Karpas-422 (cell line): ENCODE data around the gene ZNG1F. TPM values are rescaled to one million over a fixed set of nuclear protein-coding genes. Genes with fewer than 3 reads are reported as not detected.
A peak's percentile ranks its signal among the peaks of the same experiment; 100 is the strongest.
"Not testable (repeated sequence)": the region's sequence is repeated elsewhere in the genome, so short reads cannot be mapped to it uniquely, and the experiment has no call there.

ENCODE experiments used
- DNase-seq: peaks from one replicate; pipeline ENCODE4 v3.0.0-alpha.2; 2015
- H2AFZ ChIP-seq: fragments of 200-600 bp; sonication (generic); 2 replicates; pipeline ENCODE4 v1.6.1; 2014; ENCODE audit warnings: antibody characterized with exemption, low read length, mixed read lengths
- H3K27ac ChIP-seq: fragments of 200-600 bp; sonication (generic); 2 replicates; pipeline ENCODE4 v1.5.1; 2014; ENCODE audit warnings: mild to moderate bottlenecking, low read length, moderate library complexity
- H3K27me3 ChIP-seq: fragments of 200-600 bp; sonication (generic); 2 replicates; pipeline ENCODE4 v1.6.1; 2014; ENCODE audit warnings: low read length, mixed read lengths
- H3K36me3 ChIP-seq: fragments of 200-600 bp; sonication (generic); 2 replicates; pipeline ENCODE4 v1.6.1; 2014; ENCODE audit warnings: low read length, mixed read lengths; ENCODE audit not compliant: insufficient read depth
- H3K4me1 ChIP-seq: fragments of 200-600 bp; sonication (generic); 2 replicates; pipeline ENCODE4 v1.6.1; 2014; ENCODE audit warnings: mild to moderate bottlenecking, low read length, mixed read lengths
- H3K4me2 ChIP-seq: fragments of 200-600 bp; sonication (generic); 2 replicates; pipeline ENCODE4 v1.6.1; 2014; ENCODE audit warnings: low read length, low read depth, mild to moderate bottlenecking; ENCODE audit not compliant: poor library complexity, severe bottlenecking
- H3K4me3 ChIP-seq: fragments of 200-600 bp; sonication (generic); 2 replicates; pipeline ENCODE4 v1.5.1; 2014; ENCODE audit warnings: mild to moderate bottlenecking, antibody characterized with exemption, low read length, mixed read lengths
- H3K79me2 ChIP-seq: fragments of 200-600 bp; sonication (generic); 2 replicates; pipeline ENCODE4 v1.6.1; 2014; ENCODE audit warnings: mild to moderate bottlenecking, low read length, mixed read lengths
- H3K9ac ChIP-seq: fragments of 200-600 bp; sonication (generic); 2 replicates; pipeline ENCODE4 v1.6.0; 2014; ENCODE audit warnings: low read length
- H3K9me2 ChIP-seq: fragments of 200-600 bp; sonication (generic), shearing (Covaris generic); replicated peaks from 2 replicates; pipeline ENCODE4 v1.6.0; 2014; ENCODE audit warnings: mild to moderate bottlenecking, low read length, moderate library complexity; ENCODE audit not compliant: insufficient read depth
- H3K9me3 ChIP-seq: fragments of 300-700, 200-600 bp; sonication (generic); 2 replicates; pipeline ENCODE4 v1.6.1; 2014; ENCODE audit warnings: low read length, mixed read lengths
- H4K20me1 ChIP-seq: fragments of 200-600 bp; sonication (generic); 2 replicates; pipeline ENCODE4 v1.6.1; 2014; ENCODE audit warnings: mild to moderate bottlenecking, antibody characterized with exemption, low read length, low read depth; ENCODE audit not compliant: insufficient read depth
- total RNA-seq: library from RNA; depleted of rRNA; stranded (reverse); fragments of >200 nt; shearing (Covaris generic); gene quantifications from 2 replicates; pipeline ENCODE4 v1.2.3, GENCODE V29; 2014; ENCODE audit warnings: low replicate concordance; rRNA removed

Gene ZNG1F
- 8.4 and 22.4 TPM in 2 replicates for total RNA-seq

DNA sequence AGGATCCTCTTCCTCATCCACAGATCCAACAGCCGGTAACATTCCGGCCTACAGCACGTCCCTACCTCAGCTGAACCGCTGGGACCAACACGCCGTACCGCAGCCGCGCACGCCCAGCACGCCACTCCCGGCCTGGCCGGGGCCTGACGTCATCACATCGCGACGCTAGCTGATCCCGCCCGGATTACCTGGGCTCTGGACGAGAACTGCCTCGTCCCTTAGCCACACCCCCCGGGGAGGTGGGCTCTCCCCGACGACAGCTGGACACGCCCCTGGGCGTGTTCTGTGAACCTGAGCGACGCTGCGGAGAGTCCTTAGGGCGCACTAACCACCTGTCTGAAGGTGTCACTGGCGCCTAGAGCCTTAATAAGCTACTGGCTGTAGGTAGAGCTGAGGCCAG lies at the start of gene ZNG1F:
Gene ZNG1F, minus strand, starts transcription at position 101 of the 400 bp plus-strand sequence. Its CDS starts 59 bp downstream, at position 42.
- H3K9me2 ChIP-seq, H4K20me1 ChIP-seq: not testable (repeated sequence)

DNA sequence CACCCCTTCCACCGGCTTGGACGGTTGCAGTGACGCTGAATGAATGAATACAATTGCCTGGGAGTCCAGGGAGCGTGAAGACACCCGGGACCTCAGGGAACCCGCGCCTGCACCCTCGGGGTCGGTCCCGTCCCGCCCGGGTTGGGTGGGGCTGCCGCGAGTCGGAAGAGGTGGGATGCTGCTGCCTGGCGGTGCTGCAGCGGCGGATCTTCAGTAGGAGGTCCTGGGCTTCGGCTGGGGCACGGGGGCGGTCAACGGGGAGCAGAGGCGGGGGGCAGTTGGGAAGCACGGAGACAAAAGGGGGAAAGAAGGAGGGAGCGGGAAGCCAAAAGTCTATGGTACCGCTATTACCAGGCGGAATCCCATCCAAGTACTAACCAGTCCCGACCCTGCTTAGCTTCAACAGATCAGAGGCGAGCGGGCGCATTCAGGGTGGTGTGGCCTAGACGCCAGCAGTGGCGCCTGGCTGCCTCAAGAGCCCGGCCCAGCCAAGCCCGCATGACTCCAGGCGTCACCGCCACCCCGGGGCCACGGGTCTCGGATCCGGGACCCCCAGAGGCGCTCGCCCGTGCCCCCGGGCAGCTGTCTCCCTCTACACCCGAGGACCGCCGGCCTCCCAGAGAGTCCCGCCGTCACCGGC lies 48.1 kb upstream of the ZNG1F start:
- H3K79me2 ChIP-seq, H3K27ac ChIP-seq, H3K4me1 ChIP-seq, H3K4me2 ChIP-seq, H3K27me3 ChIP-seq, H2AFZ ChIP-seq, H3K36me3 ChIP-seq, DNase-seq, H4K20me1 ChIP-seq, H3K9me2 ChIP-seq, H3K9me3 ChIP-seq: not testable (repeated sequence)
- H3K4me3 ChIP-seq = peak overlapping the region; percentile 24; the same call in 1 of the 2 replicates
- 0 out of 2 replicates have a peak overlapping the region, but pooled peaks have one; percentile 33 for H3K9ac ChIP-seq

More for the DNA sequence above, at the start of gene ZNG1F:
- not testable (repeated sequence) for H3K9me3 ChIP-seq, H3K36me3 ChIP-seq, H3K4me2 ChIP-seq, H3K79me2 ChIP-seq, H3K27ac ChIP-seq, H3K4me3 ChIP-seq, H3K9ac ChIP-seq, DNase-seq, H2AFZ ChIP-seq, H3K27me3 ChIP-seq, H3K4me1 ChIP-seq

DNA sequence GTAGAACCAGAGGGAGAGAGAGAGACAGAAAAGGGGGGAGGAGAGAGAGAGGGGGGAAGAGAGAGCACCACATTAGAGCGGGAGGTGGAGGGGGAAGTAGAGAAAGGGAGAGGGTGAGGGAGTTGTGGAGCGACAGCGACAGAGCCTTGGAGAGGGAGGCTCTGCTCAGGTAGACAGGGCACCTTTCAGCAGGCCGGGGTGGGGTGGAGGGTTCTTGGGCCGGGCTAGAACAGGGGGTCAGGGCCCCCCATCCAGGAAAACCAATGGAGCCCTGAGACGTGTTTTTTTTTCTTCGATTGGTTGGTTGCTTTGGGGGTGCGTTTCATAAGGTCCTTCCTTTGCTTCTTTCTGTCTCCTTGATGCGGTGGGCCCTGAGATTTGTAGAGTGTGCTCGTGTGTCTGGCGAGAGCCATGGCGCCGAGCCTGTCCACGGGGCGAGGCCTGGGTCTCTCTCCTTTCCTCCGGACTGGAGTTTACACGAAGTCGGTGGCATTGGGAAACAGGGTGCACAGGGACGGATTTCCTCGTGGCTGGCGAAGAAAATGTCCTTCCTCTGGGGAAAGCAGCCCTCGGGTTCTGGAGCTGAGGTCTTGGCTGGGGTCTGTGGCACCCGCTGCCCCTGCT lies 47.5 kb upstream of the ZNG1F start:
- not testable (repeated sequence) for H3K9ac ChIP-seq, H3K27me3 ChIP-seq, H3K9me2 ChIP-seq, H3K4me2 ChIP-seq, H3K36me3 ChIP-seq, H3K9me3 ChIP-seq, H2AFZ ChIP-seq, H3K27ac ChIP-seq, DNase-seq, H4K20me1 ChIP-seq, H3K4me1 ChIP-seq, H3K79me2 ChIP-seq, H3K4me3 ChIP-seq

DNA sequence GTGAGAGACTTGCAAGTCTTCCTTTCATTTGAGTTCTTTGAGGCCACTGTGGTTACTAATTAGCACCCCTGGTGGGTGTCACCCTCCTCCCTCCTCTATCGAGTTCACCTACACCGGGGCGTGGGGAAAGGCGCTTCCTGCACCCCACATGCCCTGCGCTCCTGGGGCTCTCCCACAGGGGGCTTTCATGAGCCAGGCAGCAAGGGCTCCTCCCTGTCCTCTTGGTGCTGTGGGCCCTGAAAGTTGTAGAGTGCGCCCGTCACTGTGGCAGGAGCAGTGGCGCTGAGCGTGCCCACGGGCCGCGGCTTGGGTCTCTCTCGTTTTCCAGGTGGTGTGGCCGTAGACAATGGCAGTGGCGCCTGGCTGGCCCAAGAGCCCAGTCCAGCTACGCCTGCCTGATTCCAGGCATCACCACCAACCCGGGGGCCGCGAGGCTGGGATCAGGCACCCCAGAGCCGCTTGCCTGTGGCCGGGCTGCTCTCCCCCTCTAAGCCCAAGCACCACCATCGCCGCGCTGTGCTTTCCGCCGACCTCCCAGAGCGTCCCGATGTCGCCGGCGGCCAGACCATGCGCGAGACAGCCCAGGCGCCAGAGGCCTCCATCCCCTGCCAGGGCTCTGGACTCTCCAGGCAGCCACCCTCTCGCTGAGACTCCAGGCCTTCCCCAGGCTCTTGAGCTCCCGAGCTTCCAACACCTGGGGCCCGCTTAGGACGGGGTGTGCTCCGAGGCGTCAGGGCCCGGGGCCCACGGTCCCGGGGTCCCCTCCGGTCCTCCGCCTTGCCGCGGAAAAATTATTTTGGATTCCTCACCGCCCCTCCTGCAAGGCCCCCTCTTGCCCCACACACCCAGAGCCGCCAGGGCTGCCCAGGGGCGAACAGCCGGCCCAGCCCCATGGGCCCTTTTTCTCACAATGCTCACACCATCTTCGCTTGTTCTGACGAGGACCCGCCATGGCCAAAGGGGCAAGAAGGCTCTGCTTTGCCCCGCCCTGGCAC lies 46.0 kb upstream of the ZNG1F start:
- not testable (repeated sequence) for H3K27ac ChIP-seq, H3K4me3 ChIP-seq, H3K79me2 ChIP-seq, H3K27me3 ChIP-seq, H2AFZ ChIP-seq, H3K9me3 ChIP-seq, H3K36me3 ChIP-seq, H3K9me2 ChIP-seq, H3K4me1 ChIP-seq, H3K9ac ChIP-seq, H4K20me1 ChIP-seq
- DNase-seq = peak; percentile 61
- H3K4me2 ChIP-seq = peak overlapping the region; percentile 48

DNA sequence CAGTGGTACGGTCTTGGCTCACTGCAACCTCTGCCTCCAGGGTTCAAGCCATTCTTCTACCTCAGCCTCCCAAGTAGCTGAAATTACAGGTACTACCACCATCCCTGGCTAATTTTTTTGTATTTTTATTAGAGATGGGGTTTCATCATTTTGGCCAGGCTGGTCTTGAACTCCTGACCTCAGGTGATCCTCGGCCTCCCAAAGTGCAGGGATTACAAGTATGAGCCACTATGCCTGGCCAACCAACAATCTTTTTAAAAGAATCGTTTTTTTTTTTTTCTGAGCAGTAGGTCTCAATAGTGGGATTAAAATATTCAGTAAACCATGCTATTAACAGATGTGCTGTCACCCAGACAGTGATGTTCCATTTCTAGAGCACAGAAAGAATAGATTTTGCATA lies 45.1 kb upstream of the ZNG1F start:
- not testable (repeated sequence) for H3K4me3 ChIP-seq, DNase-seq, H3K27ac ChIP-seq, H3K27me3 ChIP-seq, H3K36me3 ChIP-seq, H2AFZ ChIP-seq, H3K4me2 ChIP-seq, H3K4me1 ChIP-seq, H3K79me2 ChIP-seq, H3K9me2 ChIP-seq, H4K20me1 ChIP-seq, H3K9ac ChIP-seq, H3K9me3 ChIP-seq

DNA sequence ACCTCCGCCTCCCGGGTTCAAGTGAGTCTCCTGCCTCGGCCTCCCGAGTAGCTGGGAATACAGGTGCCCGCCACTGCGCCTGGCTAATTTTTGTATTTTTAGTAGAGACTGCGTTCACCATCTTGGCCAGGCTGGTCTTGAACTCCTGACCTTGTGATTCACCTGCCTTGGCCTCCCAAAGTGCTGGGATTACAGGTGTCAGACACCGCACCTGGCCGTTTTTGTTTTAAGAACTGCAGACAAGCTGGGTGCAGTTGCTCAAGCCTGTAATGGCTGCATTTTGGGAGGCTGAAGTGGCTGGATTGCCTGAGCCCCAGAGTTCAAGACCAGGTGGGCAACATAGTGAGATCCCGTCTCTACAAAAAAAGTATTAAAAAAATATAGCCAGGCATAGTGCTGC lies 43.2 kb upstream of the ZNG1F start:
- H3K9me3 ChIP-seq, H3K9me2 ChIP-seq, H3K9ac ChIP-seq, H3K79me2 ChIP-seq, H3K4me2 ChIP-seq, H3K36me3 ChIP-seq, H3K4me3 ChIP-seq, H4K20me1 ChIP-seq, H2AFZ ChIP-seq, H3K27ac ChIP-seq, H3K27me3 ChIP-seq, H3K4me1 ChIP-seq: not testable (repeated sequence)
- peak; percentile 41 for DNase-seq

DNA sequence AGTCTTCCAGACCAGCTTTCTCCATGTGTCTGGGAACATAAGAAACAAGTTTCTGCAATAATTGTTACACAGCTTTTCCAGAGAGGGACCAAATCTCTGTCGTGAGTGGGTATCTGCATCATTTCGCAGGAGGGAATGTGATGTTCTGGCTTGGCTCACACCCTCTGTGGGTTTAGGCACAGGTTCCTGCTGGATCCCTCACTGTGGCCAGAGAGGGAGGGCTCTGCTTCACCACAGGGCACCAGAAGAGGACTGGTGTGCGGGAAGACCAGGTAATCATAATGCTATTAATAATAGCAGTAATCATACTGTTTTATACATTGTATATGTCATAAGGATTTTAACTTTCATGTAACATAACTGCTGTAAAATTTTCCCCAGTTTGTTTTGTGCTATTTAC lies 41.3 kb upstream of the ZNG1F start:
- not testable (repeated sequence) for H3K36me3 ChIP-seq, H2AFZ ChIP-seq, H3K9me2 ChIP-seq, H3K4me3 ChIP-seq, H3K4me2 ChIP-seq, H3K79me2 ChIP-seq, H3K4me1 ChIP-seq, H3K27me3 ChIP-seq, H3K9ac ChIP-seq, H4K20me1 ChIP-seq, H3K27ac ChIP-seq, H3K9me3 ChIP-seq
- DNase-seq = peak; percentile 47
